ENCODE measurements around the gene RNF182. TPM values are rescaled to one million over a fixed set of nuclear protein-coding genes. Genes with fewer than 3 reads are reported as not detected.

RNF182 gene
- polyA plus RNA-seq, 1 of the 3 experiments (the other 2 are of a cell fraction) = 8.0 TPM

DNA sequence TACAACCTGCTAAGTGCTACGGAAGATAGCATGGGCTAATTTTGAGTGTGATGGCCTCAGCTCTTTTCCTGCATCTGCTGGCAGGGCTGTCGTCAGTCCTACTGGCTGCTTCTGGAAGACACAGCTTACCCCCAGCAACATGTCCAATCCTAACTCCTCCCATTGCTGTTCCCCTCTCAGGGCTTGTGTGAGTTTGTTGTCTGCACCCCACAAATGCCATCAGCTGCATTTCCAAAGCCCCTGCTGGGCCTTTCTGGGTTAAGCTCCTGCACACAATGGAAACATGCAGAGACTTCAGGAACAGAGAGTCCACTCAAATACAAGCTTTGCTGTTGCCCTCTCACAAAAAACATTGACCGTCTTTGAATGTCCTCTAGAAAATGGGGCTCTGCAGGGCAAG is 84.7 kb downstream of the RNF182 start:
- Histone ChIP-seq H3K27me3 (ENCODE audit: insufficient read depth) (no peaks in the 10 kb centered on the region), H3K36me3 (replicated peaks in 1 of 2; ENCODE audit: control insufficient read depth in 1 of 2, insufficient read depth in 2 of 2, low read length in 1 of 2) (no peaks in the 10 kb centered on the region), H4K20me1 (ENCODE audit: insufficient read depth) (no peaks in the 10 kb centered on the region), H3K4me2 (no peak overlapping the region), H3K9me2 (no peaks in the 10 kb centered on the region), H3K79me2 (ENCODE audit: insufficient read depth) (no peaks in the 10 kb centered on the region), H3K9ac (no peak overlapping the region), H3K27ac (ENCODE audit: low read depth in 2 of 2, low read length in 1 of 2) (no peak overlapping the region), H2AFZ (ENCODE audit: low read depth) (no peak overlapping the region), H3F3A (replicated peaks; ENCODE audit: insufficient read depth) (no peaks in the 10 kb centered on the region), H3K4me1 (ENCODE audit: control insufficient read depth in 1 of 2, insufficient read depth in 2 of 2, low read depth in 1 of 2, low read length in 1 of 2) (peaks cover 0 to 1% of the 10 kb centered on the region in 2 experiments; a peak in 2 of 4 replicates), H3K4me3 (ENCODE audit: low read depth in 2 of 2, low read length in 1 of 2) (no peak overlapping the region), H3K9me3 (no peaks in the 10 kb centered on the region)
- no peak for DNase-seq
- CTCF ChIA-PET = interaction anchor here (1.0 kb wide), 1 partner anchor 58 kb away, joined by 4 read pairs; no protein-coding TSS in a partner anchor
- POLR2A ChIA-PET = no interaction called here
- WGBS (ENCODE audit: low lambda C conversion rate) = 92% methylated on average over 3 of the region's 3 CpGs
- TF ChIP-seq RFX5 (IDR thresholded peaks at IDR 0.05; ENCODE audit: low read length) (no peak), GATA2 (CRISPR knock-in tag; IDR thresholded peaks at IDR 0.05) (no peak), TAF1 (IDR thresholded peaks at IDR 0.05; ENCODE audit: borderline replicate concordance, low read depth, low read length) (no peak), JUND (IDR thresholded peaks at IDR 0.05) (no peak), RCOR1 (IDR thresholded peaks at IDR 0.05; ENCODE audit: low read length) (no peak), ZBTB33 (IDR thresholded peaks at IDR 0.05; ENCODE audit: borderline replicate concordance, low read depth) (no peak), EP300 (IDR thresholded peaks at IDR 0.05; ENCODE audit: borderline replicate concordance in 1 of 2, low read depth in 1 of 2, low read length in 1 of 2) (no peak), PBX3 (IDR thresholded peaks at IDR 0.05) (no peak), YY1 (IDR thresholded peaks at IDR 0.05; ENCODE audit: low read depth) (no peak), MXI1 (IDR thresholded peaks at IDR 0.05; ENCODE audit: low read depth, low read length) (no peak), TCF12 (IDR thresholded peaks at IDR 0.05) (no peak), SMC3 (IDR thresholded peaks at IDR 0.05; ENCODE audit: low read depth, low read length) (no peak), USF1 (IDR thresholded peaks at IDR 0.05; ENCODE audit: borderline replicate concordance, low read depth) (no peak), MAX (IDR thresholded peaks at IDR 0.05; ENCODE audit: low read depth) (no peak), RXRA (IDR thresholded peaks at IDR 0.05; ENCODE audit: borderline replicate concordance, low read depth) (no peak), MEF2A (IDR thresholded peaks at IDR 0.05; ENCODE audit: borderline replicate concordance, low read depth) (no peak), NFIC (IDR thresholded peaks at IDR 0.05; ENCODE audit: borderline replicate concordance) (no peak), GABPA (IDR thresholded peaks at IDR 0.05; ENCODE audit: low read depth) (no peak)
- TF ChIP-seq, protein P1, sequence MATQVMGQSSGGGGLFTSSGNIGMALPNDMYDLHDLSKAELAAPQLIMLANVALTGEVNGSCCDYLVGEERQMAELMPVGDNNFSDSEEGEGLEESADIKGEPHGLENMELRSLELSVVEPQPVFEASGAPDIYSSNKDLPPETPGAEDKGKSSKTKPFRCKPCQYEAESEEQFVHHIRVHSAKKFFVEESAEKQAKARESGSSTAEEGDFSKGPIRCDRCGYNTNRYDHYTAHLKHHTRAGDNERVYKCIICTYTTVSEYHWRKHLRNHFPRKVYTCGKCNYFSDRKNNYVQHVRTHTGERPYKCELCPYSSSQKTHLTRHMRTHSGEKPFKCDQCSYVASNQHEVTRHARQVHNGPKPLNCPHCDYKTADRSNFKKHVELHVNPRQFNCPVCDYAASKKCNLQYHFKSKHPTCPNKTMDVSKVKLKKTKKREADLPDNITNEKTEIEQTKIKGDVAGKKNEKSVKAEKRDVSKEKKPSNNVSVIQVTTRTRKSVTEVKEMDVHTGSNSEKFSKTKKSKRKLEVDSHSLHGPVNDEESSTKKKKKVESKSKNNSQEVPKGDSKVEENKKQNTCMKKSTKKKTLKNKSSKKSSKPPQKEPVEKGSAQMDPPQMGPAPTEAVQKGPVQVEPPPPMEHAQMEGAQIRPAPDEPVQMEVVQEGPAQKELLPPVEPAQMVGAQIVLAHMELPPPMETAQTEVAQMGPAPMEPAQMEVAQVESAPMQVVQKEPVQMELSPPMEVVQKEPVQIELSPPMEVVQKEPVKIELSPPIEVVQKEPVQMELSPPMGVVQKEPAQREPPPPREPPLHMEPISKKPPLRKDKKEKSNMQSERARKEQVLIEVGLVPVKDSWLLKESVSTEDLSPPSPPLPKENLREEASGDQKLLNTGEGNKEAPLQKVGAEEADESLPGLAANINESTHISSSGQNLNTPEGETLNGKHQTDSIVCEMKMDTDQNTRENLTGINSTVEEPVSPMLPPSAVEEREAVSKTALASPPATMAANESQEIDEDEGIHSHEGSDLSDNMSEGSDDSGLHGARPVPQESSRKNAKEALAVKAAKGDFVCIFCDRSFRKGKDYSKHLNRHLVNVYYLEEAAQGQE (IDR thresholded peaks at IDR 0.05; ENCODE audit: low read depth, low read length) = no peak
- TF ChIP-seq, protein P2, sequence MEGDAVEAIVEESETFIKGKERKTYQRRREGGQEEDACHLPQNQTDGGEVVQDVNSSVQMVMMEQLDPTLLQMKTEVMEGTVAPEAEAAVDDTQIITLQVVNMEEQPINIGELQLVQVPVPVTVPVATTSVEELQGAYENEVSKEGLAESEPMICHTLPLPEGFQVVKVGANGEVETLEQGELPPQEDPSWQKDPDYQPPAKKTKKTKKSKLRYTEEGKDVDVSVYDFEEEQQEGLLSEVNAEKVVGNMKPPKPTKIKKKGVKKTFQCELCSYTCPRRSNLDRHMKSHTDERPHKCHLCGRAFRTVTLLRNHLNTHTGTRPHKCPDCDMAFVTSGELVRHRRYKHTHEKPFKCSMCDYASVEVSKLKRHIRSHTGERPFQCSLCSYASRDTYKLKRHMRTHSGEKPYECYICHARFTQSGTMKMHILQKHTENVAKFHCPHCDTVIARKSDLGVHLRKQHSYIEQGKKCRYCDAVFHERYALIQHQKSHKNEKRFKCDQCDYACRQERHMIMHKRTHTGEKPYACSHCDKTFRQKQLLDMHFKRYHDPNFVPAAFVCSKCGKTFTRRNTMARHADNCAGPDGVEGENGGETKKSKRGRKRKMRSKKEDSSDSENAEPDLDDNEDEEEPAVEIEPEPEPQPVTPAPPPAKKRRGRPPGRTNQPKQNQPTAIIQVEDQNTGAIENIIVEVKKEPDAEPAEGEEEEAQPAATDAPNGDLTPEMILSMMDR (IDR thresholded peaks at IDR 0.05) = no peak
